Right hindlimb (tissue), 1 donor: ENCODE measurements around the gene CHRM1.

Experiments used
- DNase-seq: peaks from one replicate; pipeline ENCODE4 v3.0.0-alpha.2; 2018

Gene CHRM1

DNA sequence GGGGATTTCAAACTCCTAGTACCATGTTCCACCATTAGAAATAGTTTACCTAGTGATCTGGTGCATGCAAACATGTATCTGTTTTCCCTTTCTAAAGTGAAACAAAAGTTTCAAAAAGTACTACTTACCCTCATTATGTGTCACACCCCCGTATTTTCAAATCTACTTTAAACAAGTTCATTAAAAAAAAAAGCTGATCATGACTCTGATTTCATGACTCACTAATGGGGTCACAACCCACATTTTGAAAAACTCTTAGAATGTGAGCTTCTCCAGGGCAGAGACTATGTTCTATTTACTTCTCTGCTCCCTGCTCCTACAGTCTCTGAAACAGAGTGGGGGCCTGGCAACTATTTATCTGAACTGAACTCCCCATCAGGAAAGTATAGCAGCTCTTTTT, 18.2 kb downstream of the CHRM1 start:
- DNase-seq: no peak

DNA sequence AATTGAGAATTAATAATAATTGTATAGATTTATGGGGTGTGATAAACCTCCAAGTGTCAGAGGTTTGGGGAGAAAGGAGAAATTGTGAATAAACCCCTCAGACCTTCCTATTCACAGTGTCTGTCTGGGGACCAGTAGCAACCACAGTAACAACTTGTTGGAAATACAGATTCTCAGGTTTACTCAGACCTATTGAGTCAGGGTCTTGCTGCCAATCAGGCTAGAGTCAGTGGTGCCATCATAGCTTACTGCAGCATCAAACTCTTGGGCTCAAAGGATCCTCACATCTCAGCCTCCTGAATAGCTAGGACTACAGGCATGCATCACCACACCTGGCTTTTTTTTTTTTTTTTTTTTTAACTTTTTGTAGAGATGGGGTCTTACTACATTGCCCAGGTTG, 23.1 kb downstream of the CHRM1 start:
- no peak for DNase-seq

DNA sequence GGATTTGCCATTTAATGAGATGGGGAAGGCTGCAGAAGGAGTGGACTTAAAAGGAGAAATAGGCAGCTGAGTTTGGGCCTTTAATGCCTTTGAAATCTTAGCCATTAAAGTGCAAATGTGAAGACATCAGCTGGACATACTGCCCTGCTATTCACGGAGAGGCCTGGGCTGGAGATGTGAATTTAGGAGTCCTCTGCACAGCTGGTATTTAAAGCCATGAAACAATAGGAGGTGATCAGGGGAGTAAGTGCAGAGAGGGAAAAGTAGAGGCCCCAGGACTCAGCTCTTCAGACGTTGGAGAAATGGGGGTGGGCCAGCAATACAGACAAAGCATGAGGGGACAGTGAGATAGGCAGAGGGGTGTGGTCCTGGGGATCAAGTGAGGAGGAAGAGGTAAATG, 23.9 kb downstream of the CHRM1 start:
- no peak for DNase-seq

- DNase-seq: no peak
Observed at GRCh38 chr11:62896049-62896448, 25.1 kb downstream of the CHRM1 start.

DNA sequence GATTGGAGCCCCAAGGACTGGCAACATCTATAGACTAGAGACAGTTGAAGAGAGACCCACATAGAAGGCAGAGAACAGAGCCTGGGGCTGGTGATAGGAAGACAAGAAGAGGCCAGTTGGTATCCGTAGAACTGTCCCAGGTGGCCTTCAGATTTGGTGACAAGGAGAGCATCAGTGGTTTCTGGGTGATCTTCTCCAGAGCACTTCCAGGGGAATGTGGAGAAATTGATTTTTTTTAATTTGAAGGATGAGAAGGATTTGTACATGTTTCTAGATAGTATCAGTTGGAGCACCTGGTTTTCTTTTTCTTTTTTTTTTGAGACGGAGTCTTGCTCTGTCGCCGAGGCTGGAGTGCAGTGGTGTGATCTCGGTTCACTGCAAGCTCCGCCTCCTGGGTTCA, 25.7 kb downstream of the CHRM1 start:
- DNase-seq: no peak

GRCh38 chr11:62892077-62892922, 28.9 kb downstream of the CHRM1 start:
- no peak for DNase-seq

DNA sequence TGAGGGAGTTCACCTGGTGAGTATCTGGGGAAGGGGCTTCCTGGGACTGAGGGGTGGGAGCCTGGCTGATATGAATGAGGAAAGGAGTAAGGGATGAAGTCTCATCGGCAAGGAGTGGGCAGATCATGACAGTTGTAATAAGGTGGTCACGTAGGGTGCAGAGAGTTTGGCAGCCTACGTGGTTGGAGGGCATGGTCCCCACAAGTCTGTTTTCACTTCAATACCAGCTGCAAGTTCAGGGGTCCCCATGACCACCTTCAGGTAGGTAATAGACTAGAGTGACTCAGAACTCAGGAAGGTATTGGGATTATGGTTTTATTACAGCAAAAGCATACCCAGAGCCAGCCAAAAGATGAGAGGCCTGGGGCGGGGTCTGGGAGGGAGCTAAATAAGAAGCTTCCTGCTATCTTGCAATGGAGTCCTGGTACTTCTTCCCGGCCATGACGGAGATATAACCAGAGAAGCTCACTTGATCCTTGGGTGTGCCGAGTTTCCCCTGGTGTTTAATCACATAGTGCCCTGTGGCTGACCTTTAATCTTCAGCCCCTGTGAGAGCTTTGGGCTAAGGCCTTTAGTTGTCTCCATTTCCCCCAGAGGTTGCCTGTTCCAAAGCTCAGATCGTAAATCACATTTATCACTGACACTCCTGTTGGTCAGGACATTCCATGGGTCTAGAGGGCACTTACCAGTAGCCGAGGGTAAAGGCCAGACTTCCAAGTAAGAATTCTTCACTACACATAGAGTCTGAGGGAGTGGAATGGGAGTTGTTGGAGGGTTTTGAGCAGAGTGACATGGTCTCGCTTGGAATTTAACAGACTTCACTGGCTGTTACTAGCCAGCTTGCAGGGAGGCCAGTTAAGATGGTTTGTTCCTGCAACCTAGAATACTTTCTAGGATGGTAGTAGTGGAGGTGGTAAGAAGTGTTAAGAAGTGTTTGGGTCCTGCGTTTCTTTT, 31.4 kb downstream of the CHRM1 start:
- DNase-seq: no peak

GRCh38 chr11:62889126-62889483, 32.1 kb downstream of the CHRM1 start:
- DNase-seq: no peak

DNA sequence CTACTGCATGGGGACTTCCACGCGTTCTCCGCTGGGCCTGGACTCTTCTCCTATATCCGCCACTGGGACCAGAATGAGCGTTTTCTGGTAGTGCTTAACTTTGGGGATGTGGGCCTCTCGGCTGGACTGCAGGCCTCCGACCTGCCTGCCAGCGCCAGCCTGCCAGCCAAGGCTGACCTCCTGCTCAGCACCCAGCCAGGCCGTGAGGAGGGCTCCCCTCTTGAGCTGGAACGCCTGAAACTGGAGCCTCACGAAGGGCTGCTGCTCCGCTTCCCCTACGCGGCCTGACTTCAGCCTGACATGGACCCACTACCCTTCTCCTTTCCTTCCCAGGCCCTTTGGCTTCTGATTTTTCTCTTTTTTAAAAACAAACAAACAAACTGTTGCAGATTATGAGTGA, 32.8 kb downstream of the CHRM1 start:
- no peak for DNase-seq

DNA sequence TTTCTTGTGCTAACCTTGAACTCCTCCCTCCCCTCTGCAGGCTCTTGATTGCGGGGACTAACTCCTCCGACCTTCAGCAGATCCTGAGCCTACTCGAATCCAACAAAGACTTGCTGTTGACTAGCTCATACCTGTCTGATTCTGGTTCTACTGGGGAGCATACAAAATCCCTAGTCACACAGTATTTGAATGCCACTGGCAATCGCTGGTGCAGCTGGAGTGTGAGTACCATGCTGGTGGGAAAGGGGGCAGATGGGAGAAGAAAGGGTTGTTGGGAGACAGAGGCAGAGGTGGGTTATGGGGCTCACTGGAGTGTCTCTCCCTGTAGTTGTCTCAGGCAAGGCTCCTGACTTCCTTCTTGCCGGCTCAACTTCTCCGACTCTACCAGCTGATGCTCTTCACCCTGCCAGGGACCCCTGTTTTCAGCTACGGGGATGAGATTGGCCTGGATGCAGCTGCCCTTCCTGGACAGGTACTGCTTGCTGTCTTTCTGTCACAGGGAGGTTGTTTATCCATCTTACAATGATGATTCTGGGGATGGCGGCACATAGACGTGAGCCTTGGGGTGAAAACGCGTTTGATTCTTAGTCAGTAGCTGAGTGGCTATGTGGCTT, 35.9 kb downstream of the CHRM1 start:
- DNase-seq: no peak

GRCh38 chr11:62883673-62884072, 37.5 kb downstream of the CHRM1 start:
- DNase-seq: no peak

GRCh38 chr11:62882788-62883501, 38.2 kb downstream of the CHRM1 start:
- DNase-seq: no peak

DNA sequence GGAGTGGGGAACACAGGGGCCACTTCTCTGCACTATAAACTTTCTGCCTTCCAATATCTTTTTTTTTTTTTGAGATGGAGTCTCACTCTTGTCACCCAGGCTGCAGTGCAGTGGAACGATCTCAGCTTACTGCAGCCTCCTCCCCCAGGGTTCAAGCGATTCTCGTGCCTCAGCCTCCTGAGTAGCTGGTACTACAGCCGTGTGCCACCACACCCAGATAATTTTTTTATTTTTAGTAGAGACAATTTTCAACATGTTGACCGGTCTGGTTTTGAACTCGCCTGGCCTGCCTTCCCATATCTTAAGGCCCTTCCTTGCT, 38.8 kb downstream of the CHRM1 start:
- DNase-seq: no peak

- peak; percentile 96 for DNase-seq
Observed at GRCh38 chr11:62881579-62882430, 39.4 kb downstream of the CHRM1 start.

- DNase-seq: peak; percentile 93
Observed at GRCh38 chr11:62880803-62881578, 40.2 kb downstream of the CHRM1 start, which contains the start of gene SLC3A2. SLC3A2 (plus strand) TSS chr11:62880896; CDS start chr11:62881024, 128 bp downstream.

DNA sequence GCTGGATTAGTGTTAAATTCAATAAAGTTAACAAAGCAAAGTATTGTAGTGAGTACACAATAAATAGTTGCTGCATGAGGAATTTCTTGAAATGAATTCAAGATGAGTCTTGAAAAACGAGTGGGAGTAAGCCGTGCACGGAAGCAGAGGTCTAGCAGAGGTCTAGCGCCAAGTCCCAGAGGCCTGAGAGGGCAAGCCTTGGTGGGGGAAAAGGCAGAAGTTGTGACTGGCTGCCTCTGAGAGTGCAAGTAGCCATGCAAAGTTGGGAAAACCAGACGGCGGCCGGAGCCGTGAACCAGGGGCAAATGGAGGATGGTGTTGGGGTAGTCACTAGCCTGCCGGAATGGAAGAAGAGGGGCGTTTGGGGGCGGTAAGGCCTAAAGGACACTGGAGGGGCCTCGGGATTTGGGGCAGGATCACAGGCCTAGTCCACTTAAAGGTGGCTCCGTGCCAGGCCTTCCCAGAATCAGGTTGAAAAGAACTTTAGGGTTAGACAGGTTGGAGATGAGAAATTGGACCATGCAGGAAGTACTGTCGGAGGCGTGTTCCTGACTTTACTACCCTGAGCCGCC, 40.8 kb downstream of the CHRM1 start:
- DNase-seq: no peak

DNA sequence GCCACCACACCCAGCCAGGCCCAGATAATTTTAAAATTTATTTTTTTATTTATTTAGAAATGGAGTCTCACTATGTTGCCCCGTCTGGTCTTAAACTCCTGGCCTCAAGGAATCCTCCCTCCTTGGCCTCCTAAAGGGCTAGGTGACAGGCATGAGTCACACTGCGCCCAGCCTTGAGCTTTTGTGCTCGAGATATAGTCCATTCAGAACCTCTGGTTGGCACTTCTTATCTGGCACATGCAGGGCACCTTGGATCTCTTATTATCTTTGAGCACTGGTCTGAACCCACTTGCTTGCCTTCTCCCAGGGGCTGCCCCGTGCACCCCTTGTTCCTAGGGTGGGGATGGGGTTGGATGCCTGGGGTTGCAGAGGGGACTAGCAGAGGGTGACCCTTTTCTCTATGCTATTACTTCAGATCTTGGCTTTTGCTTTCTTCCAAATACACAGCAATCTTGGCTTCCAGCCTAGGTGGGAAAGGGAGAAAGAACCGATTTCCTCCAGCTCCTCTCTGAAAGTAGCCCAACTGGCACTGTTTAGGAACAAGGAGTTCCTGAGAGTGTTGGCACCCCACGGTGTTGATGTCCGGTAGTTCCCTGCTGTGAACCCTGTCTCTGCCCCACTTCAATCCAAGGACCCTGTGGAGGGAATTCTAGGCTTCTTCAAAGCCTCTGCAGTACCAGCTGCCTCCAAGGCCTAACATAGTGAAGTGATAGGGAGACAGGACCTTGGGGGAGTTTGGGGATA, 41.8 kb downstream of the CHRM1 start:
- DNase-seq: peak; percentile 36

- no peak for DNase-seq
Observed at GRCh38 chr11:62876712-62877111, 44.5 kb downstream of the CHRM1 start.

GRCh38 chr11:62875698-62876478, 45.3 kb downstream of the CHRM1 start:
- DNase-seq: no peak
